GM03348 (cell line): Measurements from ENCODE around the gene HEG1.
"Not testable (repeated sequence)": the region's sequence is repeated elsewhere in the genome, so short reads cannot be mapped to it uniquely, and the experiment has no call there.

Experiments
- DNase-seq: peaks from one replicate; pipeline ENCODE4 v3.0.0; 2012; ENCODE audit warnings: low spot score

The HEG1 gene

DNA sequence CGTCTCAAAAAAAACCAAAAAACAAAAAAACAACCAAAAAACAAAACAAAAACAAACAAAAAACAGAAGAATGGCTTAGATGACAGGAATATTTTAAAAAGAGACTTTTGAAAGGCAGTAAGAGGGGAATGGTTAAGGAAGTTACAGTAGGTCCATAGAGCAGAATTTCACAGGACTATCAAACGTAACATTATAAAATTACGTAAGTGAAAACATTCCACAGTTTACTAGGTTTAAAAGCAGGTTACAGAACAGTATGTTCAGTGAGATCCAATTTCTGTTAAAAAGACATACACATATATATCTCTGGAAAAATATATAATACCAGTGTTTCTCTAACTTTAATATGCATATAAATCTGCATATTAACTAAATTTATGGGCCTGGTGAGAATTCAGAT lies 71.0 kb downstream of the HEG1 start:
- DNase-seq: no peak

DNA sequence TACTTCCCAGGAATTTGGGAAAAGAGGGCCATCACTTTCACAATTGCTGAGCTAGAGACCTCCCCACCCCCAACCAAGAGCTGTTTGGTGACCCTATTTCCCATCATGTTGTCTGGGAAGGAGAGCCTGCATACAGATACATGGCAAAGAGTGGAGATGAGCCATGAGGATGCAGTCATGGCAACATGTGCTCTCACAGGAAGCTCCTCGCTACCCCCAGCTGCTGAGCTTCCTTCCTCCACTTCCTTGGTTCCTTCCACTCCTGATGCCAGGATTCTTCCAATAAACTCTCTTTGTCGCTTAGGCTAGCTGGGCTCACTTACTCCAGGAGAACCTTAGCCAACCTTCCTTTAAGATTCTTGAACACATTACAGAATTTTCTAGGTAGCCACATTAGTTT lies 72.9 kb downstream of the HEG1 start:
- DNase-seq: no peak

DNA sequence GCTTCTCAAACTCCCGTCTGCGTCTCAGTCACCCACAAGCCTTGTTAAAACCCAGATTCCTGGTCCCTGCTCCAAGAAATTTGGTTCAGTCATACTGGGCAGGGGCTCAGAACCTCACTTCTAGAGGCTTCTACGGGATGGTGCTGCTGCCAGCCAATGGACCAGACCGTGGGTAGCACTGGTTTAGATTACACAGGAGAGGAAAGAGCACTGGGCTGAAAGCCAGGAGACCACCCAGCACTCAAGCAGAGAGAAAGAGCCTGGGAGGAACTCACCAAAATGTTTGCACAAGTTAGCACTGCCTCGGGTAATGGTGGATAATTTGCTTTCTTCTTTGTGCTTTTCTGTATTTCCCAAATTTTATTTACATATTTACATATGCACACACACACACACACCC lies 74.3 kb downstream of the HEG1 start:
- no peak for DNase-seq

DNA sequence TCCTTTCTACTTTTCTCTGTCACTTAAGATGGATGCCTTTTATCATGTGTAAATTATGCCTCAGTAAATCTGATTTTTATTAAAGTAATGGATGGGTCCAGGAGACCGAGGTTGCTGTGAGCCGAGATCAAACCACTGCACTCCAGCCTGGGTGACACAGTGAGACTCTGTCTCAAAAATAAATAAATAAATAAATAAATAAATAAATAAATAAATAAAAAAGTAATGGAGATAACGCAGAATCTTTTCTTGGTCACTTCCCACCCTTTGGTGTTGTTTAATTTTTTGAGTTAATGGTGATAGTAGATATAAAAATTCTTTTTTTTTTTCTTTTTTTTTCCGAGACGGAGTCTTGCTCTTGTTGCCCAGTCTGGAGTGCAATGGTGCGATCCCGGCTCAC lies 77.2 kb downstream of the HEG1 start:
- no peak for DNase-seq

DNA sequence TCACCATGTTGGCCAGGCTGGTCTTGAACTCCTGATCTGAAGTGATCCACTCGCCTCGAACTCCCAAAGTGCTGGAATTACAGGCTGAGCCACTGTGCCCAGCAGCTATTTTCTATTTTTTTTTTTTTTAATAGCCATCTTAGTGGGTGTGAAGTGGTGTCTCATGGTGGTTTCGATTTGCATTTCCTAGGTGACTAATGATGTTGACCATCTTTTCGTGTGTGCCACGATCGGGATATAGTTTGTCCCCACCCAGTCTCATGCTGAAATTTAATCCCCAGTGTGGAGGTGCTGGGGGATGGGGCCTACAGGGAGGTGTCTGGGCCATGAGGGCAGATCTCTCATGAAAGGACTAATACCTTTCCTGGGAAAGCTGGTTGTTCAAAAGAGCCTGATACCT lies 79.4 kb downstream of the HEG1 start:
- no peak for DNase-seq

DNA sequence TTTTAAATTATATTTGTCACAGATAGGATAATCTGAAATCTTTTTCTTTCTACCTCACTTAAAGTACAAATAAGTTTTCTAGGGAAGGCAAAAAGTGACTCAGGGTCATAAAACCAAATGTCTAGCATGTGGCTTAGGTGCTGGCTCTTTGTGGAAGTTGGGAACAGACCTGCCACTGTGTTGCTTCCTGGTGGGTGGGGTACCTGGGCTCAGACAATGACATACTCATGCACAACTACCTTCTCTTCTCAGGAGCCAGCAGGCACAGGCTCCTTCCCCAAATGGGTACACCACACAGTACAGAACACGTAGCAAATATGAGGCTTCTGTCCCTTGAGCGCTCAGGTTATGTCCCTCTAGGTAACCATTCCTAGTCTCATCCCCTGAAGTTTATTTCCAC lies 81.1 kb downstream of the HEG1 start:
- no peak for DNase-seq

DNA sequence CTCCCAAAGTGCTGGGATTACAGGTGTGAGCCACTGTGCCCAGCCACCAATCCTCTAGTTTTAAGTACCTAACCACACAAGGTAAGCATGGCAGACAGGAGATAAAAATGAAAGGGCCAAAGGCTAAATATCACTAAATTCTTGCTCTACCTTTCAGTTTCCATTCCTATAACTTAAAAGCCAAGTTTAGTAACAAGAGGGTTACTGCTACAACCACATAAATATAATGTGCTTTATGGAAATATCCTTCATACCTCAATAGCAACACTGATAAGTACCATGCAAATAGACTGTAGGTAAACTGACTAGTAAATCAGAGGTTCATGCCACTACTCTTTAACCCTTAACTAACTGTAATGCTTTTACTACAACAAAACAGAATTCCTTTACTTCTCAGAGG lies 82.5 kb downstream of the HEG1 start:
- no peak for DNase-seq

DNA sequence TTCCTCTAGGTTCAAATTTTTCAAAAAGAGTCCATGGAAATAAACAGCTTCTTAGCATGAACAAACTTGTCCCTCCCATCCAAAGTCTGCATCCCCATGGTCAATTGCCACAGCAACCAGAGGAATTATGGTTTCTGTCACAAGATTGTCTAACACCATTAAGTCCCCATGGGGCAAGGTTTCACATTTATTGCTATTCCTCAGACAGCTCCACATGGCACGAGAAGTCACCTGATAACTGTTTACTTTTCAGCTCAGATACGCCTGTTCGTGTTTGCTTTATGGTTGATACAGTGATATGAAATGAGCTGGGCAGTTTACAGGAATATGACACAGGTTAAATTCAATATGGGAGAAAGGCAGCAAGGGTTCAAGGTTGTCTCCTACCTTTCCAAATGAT lies 83.3 kb downstream of the HEG1 start:
- DNase-seq: no peak

DNA sequence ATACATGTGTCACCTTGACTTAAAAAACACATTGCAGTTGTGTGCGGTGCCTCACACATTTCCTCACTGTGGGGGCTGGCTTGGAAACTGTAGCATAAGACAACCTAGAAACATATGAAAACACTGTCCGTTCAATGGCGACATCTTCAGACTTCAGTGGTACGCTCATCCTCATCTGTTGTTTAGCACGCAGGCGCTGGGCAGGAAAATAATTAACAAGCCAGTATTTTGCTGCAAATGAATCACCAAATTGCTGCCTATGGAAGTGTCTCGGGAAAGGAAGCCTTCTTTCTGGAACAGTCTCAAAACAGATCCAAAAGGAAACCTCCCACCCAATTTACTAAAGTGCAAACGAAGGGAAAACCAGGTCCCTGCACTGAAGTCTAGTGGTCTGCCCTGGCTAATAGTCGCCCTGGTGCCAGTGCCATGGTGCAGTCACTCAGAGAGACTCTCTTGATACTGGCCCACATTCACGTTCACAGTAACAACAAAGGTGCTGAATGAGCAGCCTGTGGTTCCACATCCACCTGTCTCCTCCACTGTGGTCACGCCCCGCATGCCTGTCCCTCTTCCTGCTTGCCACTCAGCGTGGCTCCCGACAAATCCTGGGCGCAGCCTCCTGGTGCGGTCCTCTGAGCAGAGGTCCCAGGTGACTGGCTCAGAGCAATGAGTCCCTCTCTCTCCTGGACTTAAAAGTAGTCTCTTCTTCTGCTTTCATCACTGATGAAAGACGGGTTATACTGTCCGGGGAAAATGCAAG lies 85.7 kb downstream of the HEG1 start:
- no peak for DNase-seq

DNA sequence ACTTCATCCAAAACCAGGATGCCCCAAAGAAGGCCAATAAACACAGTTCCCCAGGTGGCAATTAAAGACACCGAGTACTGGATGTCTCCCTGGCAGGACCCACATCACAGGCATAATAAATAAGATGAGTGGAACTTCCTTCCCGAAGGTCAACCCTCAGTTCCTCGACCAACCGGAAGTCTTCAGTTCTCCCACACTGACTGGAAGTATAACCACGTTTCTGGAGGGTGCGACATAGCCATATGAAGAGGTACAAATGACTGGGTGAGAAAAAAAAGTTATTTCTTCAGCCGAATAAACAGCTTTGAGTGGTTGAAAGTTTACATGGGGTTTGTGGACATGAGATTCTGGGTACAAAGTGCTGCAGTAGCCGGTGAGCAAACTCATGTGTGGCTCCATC lies 86.6 kb downstream of the HEG1 start:
- DNase-seq: no peak

DNA sequence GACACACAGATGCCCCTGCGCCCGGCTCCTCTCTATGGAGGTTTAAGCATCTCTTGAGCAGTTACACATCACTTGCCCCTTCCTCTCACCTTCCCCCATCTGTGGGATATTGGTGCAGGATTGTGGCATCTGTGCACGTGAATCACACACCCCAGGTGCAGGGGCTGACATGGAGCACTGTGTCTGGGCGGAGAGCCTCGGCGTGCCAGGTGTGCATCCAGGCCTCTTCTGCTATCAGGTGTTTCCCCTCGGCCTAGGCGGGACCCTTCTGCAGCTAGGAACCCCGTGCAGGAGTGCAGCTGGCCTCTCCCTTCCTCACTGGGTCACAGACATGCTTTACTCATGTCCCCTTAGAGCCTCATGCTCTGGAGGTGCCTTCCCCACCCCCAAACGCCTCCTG lies 87.8 kb downstream of the HEG1 start:
- no peak for DNase-seq

DNA sequence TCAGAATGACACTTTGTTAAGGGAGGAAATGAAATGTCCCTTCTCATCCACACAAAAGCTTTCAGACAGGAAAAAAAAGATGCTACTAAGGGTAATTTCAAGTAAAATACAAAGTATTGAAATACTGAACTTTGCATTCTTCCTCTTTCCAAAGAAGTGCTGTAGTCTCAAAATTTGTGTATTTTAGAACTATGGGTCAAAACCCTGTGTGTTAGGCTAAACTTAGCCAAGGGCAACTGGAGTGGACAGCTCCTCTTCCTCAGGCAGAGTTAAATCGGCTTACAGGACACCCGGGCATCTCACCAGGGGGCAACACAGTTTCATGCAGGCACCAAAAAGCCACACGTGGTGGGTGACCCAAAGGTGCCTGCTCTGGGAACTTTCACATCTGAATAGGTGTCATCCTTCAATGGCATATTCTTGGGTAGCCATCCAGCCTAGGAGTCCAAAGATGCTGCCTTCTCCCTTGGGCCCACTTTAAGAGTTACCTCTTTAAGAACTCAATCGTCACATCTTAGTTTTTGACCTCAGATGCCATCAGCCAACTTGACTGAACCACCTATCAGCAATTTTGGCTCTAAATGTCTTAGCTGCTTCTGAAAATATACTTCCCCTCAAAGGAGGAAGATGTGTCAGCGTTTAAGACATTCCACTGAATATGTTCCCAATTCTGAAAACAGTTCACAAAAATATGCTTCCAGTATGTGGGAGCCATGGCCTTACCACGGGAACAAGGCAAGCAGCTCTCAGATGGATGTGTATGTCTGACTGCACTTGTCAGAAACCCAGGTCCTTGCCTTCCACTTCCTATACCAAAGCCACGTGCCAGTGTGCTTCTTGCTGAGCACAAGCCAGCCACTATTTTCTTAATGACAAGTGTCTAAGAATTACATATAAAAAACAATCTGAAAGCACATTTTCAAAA lies 89.0 kb downstream of the HEG1 start:
- DNase-seq: no peak

DNA sequence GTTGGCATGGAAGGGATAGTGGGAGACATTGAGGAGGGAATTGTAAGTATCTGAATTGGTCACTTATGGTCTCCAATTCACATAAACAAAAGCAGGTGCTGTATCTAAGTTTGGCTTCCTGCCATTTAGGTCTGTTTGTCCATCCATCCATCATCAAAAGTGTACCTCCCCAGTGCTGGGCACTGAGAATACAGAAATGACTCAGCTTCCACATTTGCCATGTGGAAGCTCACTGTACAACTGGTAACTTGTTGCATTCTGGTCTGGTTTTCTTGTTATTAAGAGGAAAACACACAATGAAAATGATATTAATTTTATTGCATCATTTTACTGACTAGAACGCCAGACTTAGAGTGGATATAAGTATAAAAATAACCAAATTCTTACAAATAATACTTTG lies 90.4 kb downstream of the HEG1 start:
- DNase-seq: no peak

DNA sequence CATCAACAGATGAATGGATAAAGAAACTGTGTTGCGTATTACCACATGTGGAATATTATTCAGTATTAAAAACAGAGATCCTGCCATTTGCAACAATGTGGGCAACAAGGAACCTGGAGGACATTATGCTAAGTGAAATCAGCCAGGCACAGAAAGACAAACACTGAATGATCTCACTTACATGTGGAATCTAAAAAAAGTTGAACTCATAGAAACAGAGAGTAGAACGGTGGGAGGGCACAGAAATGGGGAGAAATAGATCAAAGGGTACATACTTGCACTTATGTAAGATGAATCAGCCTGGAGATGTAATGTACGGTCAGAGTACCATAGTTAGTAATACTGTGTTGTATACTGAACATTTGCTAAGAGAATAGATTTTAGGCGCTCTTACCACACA lies 91.4 kb downstream of the HEG1 start:
- no peak for DNase-seq

DNA sequence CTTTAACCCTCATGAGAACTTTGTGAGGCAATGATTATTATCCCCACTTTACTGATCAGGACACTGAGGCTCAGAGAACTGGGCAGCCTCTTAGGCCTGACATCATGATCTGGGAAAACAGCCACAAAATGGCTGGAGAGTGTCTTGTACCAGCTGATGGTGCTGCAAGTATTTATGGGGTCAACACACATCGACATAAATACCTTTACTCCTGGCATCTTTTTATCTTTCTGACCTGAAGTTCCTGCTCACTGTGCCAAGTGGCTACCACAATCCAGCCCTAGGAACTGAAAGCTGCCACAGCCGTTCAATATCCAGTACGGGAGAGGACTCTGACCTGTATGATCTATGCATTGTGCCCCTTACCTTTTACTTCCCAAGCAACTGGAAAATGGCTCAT lies 92.0 kb downstream of the HEG1 start:
- DNase-seq: no peak

DNA sequence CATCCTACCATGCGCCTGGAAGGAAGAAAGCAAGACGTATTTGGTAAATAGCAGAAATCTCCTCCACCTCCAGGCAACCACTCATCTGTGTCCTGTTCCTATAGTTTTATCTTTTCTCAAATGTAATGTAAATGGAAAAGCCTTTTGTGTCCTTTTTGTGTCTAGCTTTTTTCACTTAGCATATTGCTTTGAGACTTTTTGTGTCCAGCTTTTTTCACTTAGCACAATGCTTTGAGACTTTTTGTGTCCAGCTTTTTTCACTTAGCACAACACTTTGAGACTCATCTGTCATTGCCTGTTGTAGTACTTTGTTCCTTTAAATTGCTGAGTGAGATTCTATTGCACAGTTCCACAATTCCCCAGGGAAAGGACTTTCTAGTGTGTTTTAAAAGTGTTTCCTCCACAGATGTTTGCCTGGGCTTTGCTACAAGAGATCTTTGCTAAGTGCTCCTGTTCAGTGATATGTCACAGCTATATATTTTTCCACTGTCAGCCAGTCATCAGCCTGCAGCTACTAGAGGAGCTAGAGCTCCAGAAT lies 93.3 kb downstream of the HEG1 start:
- no peak for DNase-seq

DNA sequence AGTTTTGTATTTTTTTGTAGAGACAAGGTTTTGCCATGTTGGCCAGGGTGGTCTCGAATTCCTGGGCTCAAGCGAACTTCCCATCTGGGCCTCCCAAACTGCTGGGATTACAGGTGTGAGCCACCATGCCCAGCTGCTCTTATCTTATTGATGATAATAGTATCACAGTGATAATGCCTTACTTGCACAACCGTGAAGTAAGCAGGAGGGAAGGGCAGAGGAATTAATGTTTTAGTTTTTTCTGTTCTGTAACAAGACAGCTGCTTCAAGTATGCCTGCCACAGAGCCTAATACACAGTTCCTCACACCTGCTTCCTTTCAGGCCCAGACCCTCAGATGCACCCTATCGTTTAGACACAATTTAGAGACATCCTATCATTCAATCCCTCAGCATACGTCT lies 95.1 kb downstream of the HEG1 start:
- DNase-seq: no peak

DNA sequence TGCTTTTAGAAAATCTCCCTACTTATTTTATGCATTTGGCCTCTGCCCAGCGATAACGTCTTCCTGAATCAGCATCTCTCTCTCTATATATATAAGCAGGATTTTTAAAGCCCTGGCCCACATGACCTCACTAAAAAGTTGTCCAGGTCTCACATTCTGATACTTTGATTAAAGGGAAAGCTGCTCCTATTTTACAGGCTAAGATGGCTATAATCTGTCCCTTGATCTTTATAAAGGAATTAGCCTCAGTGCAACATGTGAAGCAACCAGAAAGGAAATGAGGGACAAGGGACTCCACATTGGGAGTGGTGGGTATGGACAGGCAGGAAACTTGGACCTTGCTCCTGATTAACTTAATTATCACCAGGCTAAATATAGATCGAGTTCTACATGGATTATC lies 95.7 kb downstream of the HEG1 start:
- DNase-seq: no peak

DNA sequence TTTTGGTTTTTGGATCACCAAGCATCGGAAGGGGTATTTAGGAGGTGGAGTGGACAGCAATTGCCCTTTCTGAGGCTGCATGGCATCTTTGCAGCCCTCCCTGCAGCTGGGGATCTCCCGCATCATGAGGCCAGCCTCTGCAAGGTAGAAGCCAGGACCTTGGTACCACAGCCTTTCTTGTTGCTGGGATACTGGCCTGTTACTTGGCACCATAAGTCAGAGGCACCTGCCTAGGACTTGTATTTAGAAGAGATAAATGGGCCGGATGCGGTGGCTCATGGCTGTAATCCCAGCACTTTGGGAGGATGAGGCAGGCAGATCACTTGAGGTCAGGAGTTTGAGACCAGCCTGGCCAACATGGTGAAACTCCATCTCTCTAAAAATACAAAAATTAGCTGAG lies 97.8 kb downstream of the HEG1 start:
- not testable (repeated sequence) for DNase-seq

DNA sequence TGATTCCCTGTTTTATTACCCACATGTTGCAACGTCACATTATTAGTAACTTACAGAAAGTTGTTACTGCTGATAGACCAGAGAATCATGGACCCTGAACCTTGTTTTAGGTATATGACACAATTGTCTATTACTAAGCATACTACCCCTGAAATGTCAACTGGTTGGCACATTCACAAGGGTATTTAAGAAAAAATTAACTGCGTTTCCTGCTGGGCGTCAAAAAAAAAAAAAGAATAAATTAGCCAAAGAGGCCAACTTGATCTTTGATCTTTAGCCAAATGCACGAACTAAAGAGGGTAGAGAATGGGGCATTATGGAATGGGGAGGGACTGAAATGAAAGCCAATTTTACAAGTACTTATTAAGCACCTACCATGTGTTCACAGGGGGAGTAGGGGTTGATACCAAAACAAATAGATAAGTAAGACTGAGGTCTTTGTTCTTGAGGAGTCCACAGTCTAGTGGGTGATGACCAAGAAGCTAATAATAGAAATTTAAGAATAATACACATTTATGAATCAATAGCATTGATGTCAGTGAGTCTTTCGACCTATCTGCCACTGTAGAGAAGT lies 103.4 kb downstream of the HEG1 start:
- DNase-seq: no peak

DNA sequence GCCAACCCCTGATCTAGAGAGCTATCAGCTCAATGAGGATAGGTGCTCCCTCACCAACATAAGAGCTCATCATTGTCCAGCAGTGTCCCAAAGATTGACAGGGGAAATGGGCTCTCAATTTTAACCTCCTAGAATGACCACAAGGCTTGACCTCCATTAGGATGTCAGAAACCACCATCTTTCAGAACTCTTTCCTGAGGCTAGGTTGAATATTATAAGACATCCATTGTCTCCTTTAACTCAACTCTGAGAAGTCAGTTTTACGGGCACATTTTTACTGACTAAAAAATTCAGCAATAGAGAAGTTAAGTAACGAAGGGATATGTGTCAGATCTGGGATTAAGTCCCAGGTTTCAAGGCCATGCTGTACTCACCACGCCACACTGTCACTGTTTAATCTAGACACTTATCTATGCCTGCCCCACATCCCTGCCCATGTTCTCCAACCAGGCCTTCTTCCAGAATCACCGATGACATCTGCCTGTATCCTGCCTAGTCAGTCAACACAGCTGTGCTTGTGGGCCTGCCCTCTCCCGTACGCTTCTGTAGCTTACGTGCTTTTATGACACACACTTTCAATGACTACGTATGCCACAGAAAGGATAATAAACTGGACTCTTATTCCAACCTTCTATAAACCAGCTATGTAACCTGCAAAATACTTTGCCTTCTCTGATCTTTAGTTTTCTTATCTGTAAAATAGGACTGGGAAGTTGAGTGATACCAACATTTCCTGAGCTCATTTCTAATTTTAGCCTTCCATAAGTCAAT lies 104.1 kb downstream of the HEG1 start:
- DNase-seq: peak; percentile 27

DNA sequence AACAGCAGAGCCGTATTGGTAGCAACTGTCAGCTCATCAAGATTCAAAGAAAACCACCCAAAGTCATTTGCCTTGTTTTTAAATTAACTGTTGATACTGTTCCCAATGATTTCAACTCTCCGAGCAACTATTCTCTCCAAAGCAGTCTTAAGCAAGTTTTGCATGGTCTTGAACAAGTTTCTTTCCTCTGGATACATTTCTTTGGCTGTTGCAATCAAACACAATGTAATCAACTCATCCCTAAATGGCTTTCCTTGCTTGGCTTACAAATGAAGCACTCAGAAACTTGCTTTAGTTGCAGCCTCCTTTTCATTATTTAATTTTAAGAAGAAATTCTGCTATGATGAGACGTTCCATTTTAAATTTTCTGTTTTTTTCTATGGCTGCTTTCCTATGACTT lies 105.8 kb downstream of the HEG1 start:
- DNase-seq: no peak
